Testis (tissue), 2 donors: Measurements from ENCODE around the gene COL5A1.

Experiments
- POLR2A ChIP-seq: fragments of 450-650 bp; IDR thresholded peaks from one replicate; pipeline ENCODE4 v1.6.1; 2017; ENCODE audit warnings: antibody characterized with exemption, mild to moderate bottlenecking, moderate library complexity
- TF ChIP-seq, protein P1 (sequence below), 3 experiments: fragments of 450-650 bp in 2 of 3; fragments of 200-600 bp in 1 of 3; sonication (generic) in 1 of 3; IDR thresholded peaks; one replicate each; pipeline ENCODE4 v1.5.1; 2016 to 2019; ENCODE audit warnings: antibody characterized with exemption in 3 of 3, mild to moderate bottlenecking in 2 of 3, moderate library complexity in 1 of 3

DNA sequence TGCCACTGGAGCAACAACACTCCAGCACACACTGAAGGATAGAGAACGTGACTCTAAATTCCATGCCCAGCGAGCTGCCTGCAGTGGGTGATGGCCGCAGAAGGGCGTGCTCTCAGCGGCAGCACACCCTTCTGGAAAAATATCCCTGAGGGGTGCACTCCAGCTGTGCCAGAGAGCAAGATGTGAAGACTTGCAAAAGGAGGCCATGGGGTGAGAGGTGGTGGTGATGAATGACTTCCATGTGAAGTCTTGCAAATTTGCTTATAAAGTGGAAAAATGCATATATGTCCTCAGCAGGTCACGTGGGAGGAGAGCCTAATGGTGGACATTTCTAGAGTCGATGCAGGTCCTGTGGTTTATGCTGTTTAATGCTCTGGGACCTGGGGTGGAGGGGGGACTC is 39.8 kb upstream of the COL5A1 start:
- TF ChIP-seq, protein P1, sequence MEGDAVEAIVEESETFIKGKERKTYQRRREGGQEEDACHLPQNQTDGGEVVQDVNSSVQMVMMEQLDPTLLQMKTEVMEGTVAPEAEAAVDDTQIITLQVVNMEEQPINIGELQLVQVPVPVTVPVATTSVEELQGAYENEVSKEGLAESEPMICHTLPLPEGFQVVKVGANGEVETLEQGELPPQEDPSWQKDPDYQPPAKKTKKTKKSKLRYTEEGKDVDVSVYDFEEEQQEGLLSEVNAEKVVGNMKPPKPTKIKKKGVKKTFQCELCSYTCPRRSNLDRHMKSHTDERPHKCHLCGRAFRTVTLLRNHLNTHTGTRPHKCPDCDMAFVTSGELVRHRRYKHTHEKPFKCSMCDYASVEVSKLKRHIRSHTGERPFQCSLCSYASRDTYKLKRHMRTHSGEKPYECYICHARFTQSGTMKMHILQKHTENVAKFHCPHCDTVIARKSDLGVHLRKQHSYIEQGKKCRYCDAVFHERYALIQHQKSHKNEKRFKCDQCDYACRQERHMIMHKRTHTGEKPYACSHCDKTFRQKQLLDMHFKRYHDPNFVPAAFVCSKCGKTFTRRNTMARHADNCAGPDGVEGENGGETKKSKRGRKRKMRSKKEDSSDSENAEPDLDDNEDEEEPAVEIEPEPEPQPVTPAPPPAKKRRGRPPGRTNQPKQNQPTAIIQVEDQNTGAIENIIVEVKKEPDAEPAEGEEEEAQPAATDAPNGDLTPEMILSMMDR (IDR thresholded peaks at IDR 0.05) = no peak
- TF ChIP-seq POLR2A = no peak
